K562 (cell line): ENCODE results near the gene ATP2A3. TPM values are rescaled to one million over a fixed set of nuclear protein-coding genes. Genes with fewer than 3 reads are reported as not detected.
A peak's percentile ranks its signal among the peaks of the same experiment; 100 is the strongest.

Experiments
- ARID2 ChIP-seq: fragments of 450-650 bp; IDR thresholded peaks from 2 replicates; pipeline ENCODE4 v1.6.1; 2017; ENCODE audit warnings: antibody characterized with exemption, mild to moderate bottlenecking
- CTCF ChIP-seq, 3 experiments: IDR thresholded peaks in 2 of 3; conservative IDR thresholded peaks in 1 of 3; 2 replicates each; pipeline ENCODE4 v1.5.1; 2011 to 2012; ENCODE audit warnings: low read length in 3 of 3, mild to moderate bottlenecking in 3 of 3, control low read depth in 2 of 3, improper control_type of control experiment in 1 of 3, inconsistent platforms in 1 of 3, low read depth in 1 of 3, mixed read lengths in 1 of 3, moderate library complexity in 1 of 3; ENCODE audit not compliant: insufficient read depth in 2 of 3
- CTCFL ChIP-seq: IDR thresholded peaks from 2 replicates; pipeline ENCODE4 v1.6.1; 2011; ENCODE audit warnings: borderline replicate concordance, low read depth, mild to moderate bottlenecking, moderate library complexity, low read length; ENCODE audit not compliant: insufficient read depth, poor library complexity, severe bottlenecking
- ERF ChIP-seq: fragments of 450-650 bp; formaldehyde crosslinking; IDR thresholded peaks from 2 replicates; pipeline ENCODE4 v1.4.0; 2020; ENCODE audit warnings: mild to moderate bottlenecking, mixed read lengths
- HINFP ChIP-seq: fragments of 450-650 bp; conservative IDR thresholded peaks from 2 replicates; pipeline ENCODE4 v1.6.1; 2016; ENCODE audit warnings: missing genetic modification characterization, low read depth, mild to moderate bottlenecking, control low read depth, missing compliant biosample characterization
- HNRNPL ChIP-seq: fragments of 200-400 bp; formaldehyde crosslinking; IDR thresholded peaks from 2 replicates; pipeline ENCODE4 v1.6.1; 2017; ENCODE audit warnings: low read depth, mild to moderate bottlenecking, low read length
- MTF1 ChIP-seq: fragments of 250-450 bp; sonication (Bioruptor Pico); IDR thresholded peaks from 2 replicates; pipeline ENCODE4 v1.9.0; 2021; ENCODE audit warnings: moderate library complexity, mild to moderate bottlenecking, inconsistent platforms, borderline replicate concordance
- MYNN ChIP-seq, 2 experiments: sonication (generic); formaldehyde crosslinking in 1 of 2; IDR thresholded peaks; 2 replicates each; pipeline versions ENCODE4 v1.5.0 to v1.6.1; 2016 to 2020; ENCODE audit warnings: antibody characterized with exemption in 1 of 2, missing genetic modification reagents in 1 of 2
- POLR2B ChIP-seq: fragments of 450-650 bp; IDR thresholded peaks from 2 replicates; pipeline ENCODE4 v1.6.1; 2018; ENCODE audit warnings: low read depth; ENCODE audit not compliant: partially characterized antibody
- PTBP1 ChIP-seq: fragments of 200-400 bp; formaldehyde crosslinking; IDR thresholded peaks from 2 replicates; pipeline ENCODE4 v1.6.1; 2017; ENCODE audit warnings: low read depth, low read length
- RBFOX2 ChIP-seq: fragments of 200-400 bp; formaldehyde crosslinking; IDR thresholded peaks from 2 replicates; pipeline ENCODE4 v1.6.1; 2017; ENCODE audit warnings: low read depth, mild to moderate bottlenecking, low read length, moderate library complexity
- RFX1 ChIP-seq: fragments of 450-650 bp; IDR thresholded peaks from 2 replicates; pipeline ENCODE4 v1.6.1; 2016; ENCODE audit warnings: mild to moderate bottlenecking, moderate library complexity
- SREBF2 ChIP-seq: sonication (generic); formaldehyde crosslinking; IDR thresholded peaks from 2 replicates; pipeline ENCODE4 v1.4.0; 2020; ENCODE audit warnings: mild to moderate bottlenecking, missing genetic modification reagents
- YBX1 ChIP-seq: fragments of 450-650 bp; IDR thresholded peaks from 2 replicates; pipeline ENCODE4 v1.7.1; 2016; ENCODE audit warnings: mild to moderate bottlenecking
- YY1 ChIP-seq, 3 experiments: IDR thresholded peaks; 2 replicates each; pipeline ENCODE4 v1.6.1; 2011; ENCODE audit warnings: low read length in 2 of 3, mild to moderate bottlenecking in 2 of 3, moderate library complexity in 2 of 3, borderline replicate concordance in 1 of 3, control low read depth in 1 of 3, low read depth in 1 of 3; ENCODE audit not compliant: insufficient read depth in 3 of 3, insufficient replicate concordance in 2 of 3, control insufficient read depth in 1 of 3, insufficient read length in 1 of 3; ENCODE audit errors: extremely low read depth in 1 of 3
- ZNF24 ChIP-seq: fragments of 450-650 bp; IDR thresholded peaks from 2 replicates; pipeline ENCODE4 v1.6.1; 2016
- ZNF436 ChIP-seq: fragments of 250-450, 450-650 bp; sonication (Bioruptor Pico); formaldehyde crosslinking; IDR thresholded peaks from 2 replicates; pipeline ENCODE4 v1.7.0; 2020; ENCODE audit warnings: mild to moderate bottlenecking
- ZNF785 ChIP-seq: fragments of 250-450 bp; sonication (Bioruptor Pico); IDR thresholded peaks from 2 replicates; pipeline ENCODE4 v1.4.0; 2020; ENCODE audit warnings: mild to moderate bottlenecking
- polyA plus RNA-seq, 8 experiments: library from polyadenylated mRNA; depleted of rRNA in 4 of 8; stranded (reverse) in 5 of 8; unstranded in 3 of 8; fragments of >200 nt; fragmentation: Nextera tagmentation in 2 of 8; fragmentation: Illumina TruSeq in 1 of 8; extraction: Ambion mirVana in 2 of 8; extraction: Trizol in 1 of 8; gene quantifications; 2 replicates each; pipeline versions ENCODE4 v1.2.1 to v1.2.3, GENCODE V29; 2011 to 2014; ENCODE audit warnings: inconsistent platforms in 1 of 8, missing spikeins in 1 of 8
- total RNA-seq, 7 experiments: library from RNA; depleted of rRNA in 6 of 7; stranded (reverse); fragments of >200 nt in 6 of 7; fragmentation: Illumina TruSeq in 2 of 7; extraction: Trizol in 2 of 7; gene quantifications; 2 replicates each; pipeline versions ENCODE4 v1.2.1 to v1.2.3, GENCODE V29; 2011 to 2021; ENCODE audit warnings: low replicate concordance in 1 of 7
- TF ChIP-seq, protein P1 (sequence below): fragments of 450-650 bp; IDR thresholded peaks from 2 replicates; pipeline ENCODE4 v1.6.1; 2016; ENCODE audit warnings: low read depth, mild to moderate bottlenecking, moderate library complexity

ATP2A3 gene
- total and polyA plus RNA-seq, 9 of the 15 experiments (the other 6 are each of a cell fraction or from before 2014, with no cell fraction given), result 0.65 to 103 (median 31.3) TPM

DNA sequence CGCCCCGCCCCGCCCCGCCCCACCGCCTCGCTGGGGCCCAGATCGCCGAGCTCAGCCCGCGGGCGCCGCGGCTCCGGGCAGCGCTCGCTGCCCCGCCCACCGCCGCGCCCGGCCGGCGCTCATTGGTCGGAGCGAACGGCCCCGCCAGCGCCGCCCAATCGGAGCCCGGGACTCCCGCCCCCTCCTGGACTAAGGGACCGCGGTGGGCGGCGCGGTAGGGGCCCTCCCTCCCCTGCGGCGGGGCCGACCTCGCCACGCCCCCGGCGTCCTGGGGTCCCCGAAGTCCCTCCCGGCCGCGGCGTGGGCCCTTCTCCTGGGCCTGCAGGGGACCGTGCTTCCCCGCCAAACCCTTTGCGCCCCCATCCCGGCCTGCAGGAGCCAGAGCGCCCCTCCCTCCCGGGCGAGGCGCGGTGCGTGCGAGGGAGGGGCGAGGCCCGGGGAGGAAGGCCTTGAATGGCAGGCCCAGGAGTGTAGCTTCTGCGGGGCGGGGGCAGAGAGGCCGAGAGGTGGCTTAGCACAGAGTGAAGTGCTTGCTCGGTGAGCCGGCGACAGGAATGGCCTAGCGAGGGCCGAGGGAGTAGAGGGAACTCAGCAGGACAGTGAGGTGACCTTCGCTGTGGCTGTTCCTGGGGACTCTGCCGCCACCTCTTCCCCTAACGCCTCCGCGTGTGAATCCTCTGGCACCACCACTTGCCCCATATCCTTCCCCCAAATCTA is 71.1 kb downstream of the ATP2A3 start, which contains the start of gene CAMKK1 (continued):
- TF ChIP-seq CTCFL (no peak), ZNF24 (no peak), MTF1 (CRISPR knock-in tag) (no peak), CTCF (IDR thresholded peaks at IDR 0.05 in 2 of 3, conservative IDR thresholded peaks at IDR 0.05 in 1 of 3; ENCODE audit: insufficient read depth in 2 of 3, low read depth in 1 of 3, low read length in 3 of 3) (no peak), HINFP (tag) (no peak), HNRNPL (no peak), ZNF436 (CRISPR knock-in tag) (no peak), ZNF785 (CRISPR knock-in tag) (no peak), SREBF2 (CRISPR knock-in tag) (no peak), POLR2B (no peak), YY1 (IDR thresholded peaks at IDR 0.05; ENCODE audit: borderline replicate concordance in 1 of 3, control insufficient read depth in 1 of 3, extremely low read depth in 1 of 3, insufficient read depth in 3 of 3, insufficient read length in 1 of 3, insufficient replicate concordance in 2 of 3, low read depth in 1 of 3, low read length in 2 of 3) (no peak), YBX1 (no peak), MYNN (IDR thresholded peaks at IDR 0.05) (no peak), MYNN (CRISPR knock-in tag; IDR thresholded peaks at IDR 0.05) (no peak), ARID2 (no peak), RFX1 (no peak), ERF (no peak), RBFOX2 (peak; percentile 70), PTBP1 (no peak)
- TF ChIP-seq, protein P1, sequence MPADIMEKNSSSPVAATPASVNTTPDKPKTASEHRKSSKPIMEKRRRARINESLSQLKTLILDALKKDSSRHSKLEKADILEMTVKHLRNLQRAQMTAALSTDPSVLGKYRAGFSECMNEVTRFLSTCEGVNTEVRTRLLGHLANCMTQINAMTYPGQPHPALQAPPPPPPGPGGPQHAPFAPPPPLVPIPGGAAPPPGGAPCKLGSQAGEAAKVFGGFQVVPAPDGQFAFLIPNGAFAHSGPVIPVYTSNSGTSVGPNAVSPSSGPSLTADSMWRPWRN, result no peak
